Measurements from ENCODE around the gene KRTAP4-6. TPM values are rescaled to one million over a fixed set of nuclear protein-coding genes. Genes with fewer than 3 reads are reported as not detected.
"Not testable (repeated sequence)": the region's sequence is repeated elsewhere in the genome, so short reads cannot be mapped to it uniquely, and the experiment has no call there.

Gene KRTAP4-6
- total RNA-seq, 1 donor from 2014 or later, result not detected

GRCh38 chr17:41107941-41108450, 32.3 kb downstream of the KRTAP4-6 start:
- no peak for DNase-seq (ENCODE audit: low spot score)

DNA sequence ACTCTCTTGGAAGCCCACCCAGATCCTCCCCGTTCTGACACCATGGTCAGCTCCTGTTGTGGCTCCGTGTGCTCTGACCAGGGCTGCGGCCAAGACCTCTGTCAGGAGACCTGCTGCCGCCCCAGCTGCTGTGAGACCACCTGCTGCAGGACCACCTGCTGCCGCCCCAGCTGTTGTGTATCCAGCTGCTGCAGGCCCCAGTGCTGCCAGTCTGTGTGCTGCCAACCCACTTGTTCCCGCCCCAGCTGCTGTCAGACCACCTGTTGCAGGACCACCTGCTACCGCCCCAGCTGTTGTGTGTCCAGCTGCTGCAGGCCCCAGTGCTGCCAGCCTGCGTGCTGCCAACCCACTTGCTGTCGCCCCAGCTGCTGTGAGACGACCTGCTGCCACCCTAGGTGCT, 35.0 kb downstream of the KRTAP4-6 start, which contains the start of gene KRTAP4-9:
Gene KRTAP4-9, plus strand, starts transcription at position 43 of the 400 bp plus-strand sequence. Its CDS starts 0 bp downstream, at position 43.
- DNase-seq (ENCODE audit: low spot score), result not testable (repeated sequence)

DNA sequence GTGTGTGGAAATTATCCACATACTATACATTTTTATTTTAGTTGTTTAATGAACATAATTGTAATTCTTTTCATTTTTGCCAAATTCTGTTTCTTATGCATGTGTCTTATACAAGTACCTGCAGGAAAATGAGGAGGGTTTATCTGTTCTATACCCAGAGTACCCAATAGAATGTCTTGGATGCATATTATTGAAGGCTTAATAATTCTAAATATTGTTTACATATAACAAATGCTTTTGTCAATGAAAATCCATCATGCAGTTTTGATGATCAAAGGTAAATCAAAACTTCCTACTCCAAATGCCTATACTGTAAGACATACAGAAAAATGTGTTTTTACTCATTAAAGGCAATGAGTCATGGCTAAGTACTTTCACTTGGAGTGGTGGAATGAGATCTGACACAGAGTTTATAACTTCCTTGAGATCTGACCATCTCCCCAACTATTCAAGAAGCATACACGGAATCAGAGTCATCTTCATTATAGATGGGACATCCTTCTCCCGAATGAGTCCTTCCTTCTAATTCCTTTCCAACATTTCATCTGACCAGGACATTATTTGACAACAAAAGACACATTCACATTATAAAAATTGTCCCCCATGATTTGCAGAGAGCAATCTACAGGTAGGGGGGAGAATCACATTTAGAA, 35.8 kb downstream of the KRTAP4-6 start:
- not testable (repeated sequence) for DNase-seq (ENCODE audit: low spot score)

DNA sequence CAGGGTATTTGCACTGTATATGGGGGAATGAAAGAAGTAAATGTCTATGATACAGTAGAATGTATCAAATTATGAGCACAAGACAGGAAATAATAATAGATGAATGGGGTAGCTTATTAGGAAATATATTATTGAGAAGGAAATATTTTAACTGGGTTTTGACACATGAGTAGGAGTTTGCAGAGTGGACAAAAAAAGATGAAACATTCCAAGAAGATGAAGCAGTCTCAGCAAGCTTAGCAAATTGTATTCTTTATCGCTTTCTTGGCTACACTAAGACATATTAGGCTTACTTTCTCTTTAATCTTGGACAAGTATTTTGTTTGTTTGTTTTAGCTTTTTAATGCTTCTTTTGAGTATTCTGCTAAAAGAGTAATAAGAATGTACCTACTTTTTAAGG, 36.4 kb downstream of the KRTAP4-6 start:
- no peak for DNase-seq (ENCODE audit: low spot score)

DNA sequence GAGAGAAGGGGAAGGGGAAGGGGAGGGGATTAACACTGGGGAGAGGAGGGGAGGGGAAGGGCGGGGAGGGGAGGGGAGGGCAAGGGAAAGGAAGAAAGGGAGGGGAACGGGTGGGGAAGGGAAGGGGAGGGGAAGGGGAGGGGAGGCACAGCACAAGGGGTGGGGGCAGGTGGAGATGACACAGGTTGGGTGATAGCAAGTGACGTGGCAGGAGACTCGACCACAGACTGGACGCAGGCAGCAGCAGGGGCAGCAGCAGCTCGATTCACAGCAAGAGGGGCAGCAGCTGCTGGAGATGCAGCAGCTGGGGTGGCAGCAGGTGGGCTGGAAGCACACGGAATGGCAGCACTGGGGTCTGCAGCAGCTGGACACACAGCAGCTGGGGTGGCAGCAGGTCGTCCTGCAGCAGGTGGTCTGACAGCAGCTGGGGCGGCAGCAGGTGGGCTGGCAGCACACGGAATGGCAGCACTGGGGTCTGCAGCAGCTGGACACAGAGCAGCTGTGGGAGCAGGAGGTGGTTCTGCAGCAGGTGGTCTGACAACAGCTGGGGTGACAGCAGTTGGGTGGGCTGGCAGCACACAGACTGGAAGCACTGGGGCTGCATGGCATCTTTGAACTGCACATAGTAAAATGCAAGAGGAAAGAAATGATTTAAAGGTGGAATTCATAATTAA, 38.6 kb downstream of the KRTAP4-6 start, which contains the start of gene KRTAP4-16:
Gene KRTAP4-16, minus strand, starts transcription at position 624 of the 674 bp plus-strand sequence. Its CDS starts 0 bp downstream, at position 624.
- DNase-seq (ENCODE audit: low spot score), result no peak

DNA sequence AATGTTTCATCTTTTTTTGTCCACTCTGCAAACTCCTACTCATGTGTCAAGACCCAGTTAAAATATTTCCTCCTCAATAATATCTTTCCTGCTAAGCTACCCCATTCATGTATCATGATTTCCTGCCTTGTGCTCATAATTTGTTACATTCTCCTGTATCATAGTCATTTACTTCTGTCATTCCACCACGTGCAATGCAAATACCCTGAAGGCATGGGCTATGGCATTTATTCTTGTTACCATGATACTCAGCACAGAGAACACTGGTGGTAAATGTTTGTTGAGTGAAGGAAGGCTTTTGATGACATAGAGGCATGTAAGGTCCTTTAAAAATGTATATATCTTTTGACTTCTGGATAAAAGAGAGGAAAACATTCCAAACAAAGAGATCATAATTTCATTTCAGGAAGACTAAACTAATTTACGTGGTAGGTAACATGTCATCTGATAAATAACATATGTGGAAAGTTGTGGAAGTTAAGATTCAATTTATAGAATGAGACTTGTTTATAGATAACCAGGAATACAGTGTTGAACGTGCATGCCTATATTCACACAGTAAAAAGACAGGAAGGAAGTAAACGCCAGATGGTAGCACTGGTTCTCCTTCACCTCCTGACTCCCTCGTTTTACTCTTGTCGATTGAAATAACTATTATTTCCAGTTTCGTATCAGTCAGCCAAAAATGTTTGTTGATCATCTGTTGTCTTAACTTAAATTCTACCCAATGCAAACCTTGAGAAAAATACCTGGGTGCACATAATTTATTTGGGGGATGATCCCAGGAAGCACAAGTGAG, 40.5 kb downstream of the KRTAP4-6 start:
- not testable (repeated sequence) for DNase-seq (ENCODE audit: low spot score)

- no peak for DNase-seq (ENCODE audit: low spot score)
Observed at GRCh38 chr17:41098481-41098880, 41.9 kb downstream of the KRTAP4-6 start.

DNA sequence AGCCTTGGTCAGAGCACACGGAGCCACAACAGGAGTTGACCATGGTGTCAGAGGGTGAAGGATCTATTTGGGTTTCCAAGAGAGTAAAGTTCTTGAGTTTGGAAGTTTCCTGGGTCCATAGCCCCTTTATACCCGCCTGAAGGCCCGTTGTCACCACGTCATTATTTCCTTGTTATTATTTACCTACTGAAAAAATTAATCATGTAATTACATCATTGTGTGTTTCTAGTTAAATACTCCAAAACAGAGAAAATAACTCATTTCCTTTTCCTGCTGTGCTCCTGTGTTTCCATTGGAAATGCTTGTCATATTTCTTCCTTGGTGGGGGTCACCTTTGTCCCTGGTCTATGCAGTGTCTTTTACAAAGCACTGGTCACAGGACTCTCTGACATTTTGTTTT, 42.3 kb downstream of the KRTAP4-6 start, which contains the start of gene KRTAP4-8:
Gene KRTAP4-8, minus strand, starts transcription at position 101 of the 400 bp plus-strand sequence. Its CDS starts 58 bp downstream, at position 43.
- DNase-seq (ENCODE audit: low spot score), result no peak

DNA sequence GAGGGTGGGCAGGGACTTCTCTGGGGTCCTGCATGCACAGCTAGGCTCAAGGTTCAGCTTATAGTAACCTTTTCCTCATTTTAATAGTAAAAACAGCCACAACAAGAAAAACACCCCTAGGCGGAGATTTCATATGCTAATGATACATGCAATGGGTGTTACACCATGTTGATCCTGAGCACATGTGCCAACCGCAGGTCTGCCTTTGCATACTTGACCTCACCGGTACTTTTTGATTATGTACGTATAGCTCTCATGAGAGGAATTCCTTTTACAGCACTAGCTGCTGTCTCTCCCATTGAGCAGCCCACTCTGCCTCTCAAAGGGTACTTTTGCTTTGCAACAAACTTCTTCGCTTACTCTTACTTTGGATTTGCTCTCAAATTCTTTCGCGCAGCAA, 44.3 kb downstream of the KRTAP4-6 start:
- no peak for DNase-seq (ENCODE audit: low spot score)

Other genes with a start within 250 kb of the KRTAP4-6 start
- gene KRT23, start 202.9 kb downstream of the KRTAP4-6 start, total RNA-seq, result 7.0 TPM
- gene KRT39, start 173.6 kb downstream of the KRTAP4-6 start, total RNA-seq, result not detected
- gene KRT40, start 156.2 kb downstream of the KRTAP4-6 start, total RNA-seq, result not detected
- gene KRTAP3-3, start 146.4 kb downstream of the KRTAP4-6 start, total RNA-seq, result not detected
- gene KRTAP3-2, start 140.6 kb downstream of the KRTAP4-6 start, total RNA-seq, result not detected
- gene KRTAP3-1, start 131.4 kb downstream of the KRTAP4-6 start, total RNA-seq, result not detected
- gene KRTAP1-5, start 113.3 kb downstream of the KRTAP4-6 start, total RNA-seq, result not detected
- not detected for gene KRTAP1-4, start 110.3 kb downstream of the KRTAP4-6 start, total RNA-seq
- not detected for gene KRTAP1-3, start 105.7 kb downstream of the KRTAP4-6 start, total RNA-seq
- gene KRTAP1-1, start 99.1 kb downstream of the KRTAP4-6 start, total RNA-seq, result not detected
- not detected for gene KRTAP2-1, start 93.2 kb downstream of the KRTAP4-6 start, total RNA-seq
- not detected for gene KRTAP2-2, start 85.3 kb downstream of the KRTAP4-6 start, total RNA-seq
- not detected for gene KRTAP2-3, start 80.4 kb downstream of the KRTAP4-6 start, total RNA-seq
- gene KRTAP2-4, start 74.7 kb downstream of the KRTAP4-6 start, total RNA-seq, result not detected
- gene KRTAP4-7, start 56.4 kb downstream of the KRTAP4-6 start, total RNA-seq, result not detected
- gene KRTAP4-8, start 42.4 kb downstream of the KRTAP4-6 start, total RNA-seq, result not detected
- not detected for gene KRTAP4-16, start 38.3 kb downstream of the KRTAP4-6 start, total RNA-seq
- not detected for gene KRTAP4-9, start 35.2 kb downstream of the KRTAP4-6 start, total RNA-seq
- not detected for gene KRTAP4-11, start 22.2 kb downstream of the KRTAP4-6 start, total RNA-seq
- gene KRTAP4-12, start 16.4 kb downstream of the KRTAP4-6 start, total RNA-seq, result not detected
- gene KRTAP4-5, start 9.3 kb upstream of the KRTAP4-6 start, total RNA-seq, result not detected
- not detected for gene KRTAP4-4, start 20.2 kb upstream of the KRTAP4-6 start, total RNA-seq
- not detected for gene KRTAP4-3, start 27.7 kb upstream of the KRTAP4-6 start, total RNA-seq
- not detected for gene KRTAP4-2, start 37.7 kb upstream of the KRTAP4-6 start, total RNA-seq
- not detected for gene KRTAP4-1, start 44.4 kb upstream of the KRTAP4-6 start, total RNA-seq
- gene KRTAP9-1, start 49.3 kb upstream of the KRTAP4-6 start, total RNA-seq, result not detected
- not detected for gene KRTAP9-2, start 86.1 kb upstream of the KRTAP4-6 start, total RNA-seq
- not detected for gene KRTAP9-3, start 91.9 kb upstream of the KRTAP4-6 start, total RNA-seq
- not detected for gene KRTAP9-8, start 97.5 kb upstream of the KRTAP4-6 start, total RNA-seq
- not detected for gene KRTAP9-4, start 109.1 kb upstream of the KRTAP4-6 start, total RNA-seq
- gene KRTAP9-9, start 114.8 kb upstream of the KRTAP4-6 start, total RNA-seq, result not detected
- gene KRTAP9-6, start 124.8 kb upstream of the KRTAP4-6 start, total RNA-seq, result not detected
- not detected for gene KRTAP9-7, start 135.2 kb upstream of the KRTAP4-6 start, total RNA-seq
- gene KRTAP29-1, start 162.3 kb upstream of the KRTAP4-6 start, total RNA-seq, result not detected
- not detected for gene KRTAP16-1, start 168.8 kb upstream of the KRTAP4-6 start, total RNA-seq
- gene KRTAP17-1, start 175.2 kb upstream of the KRTAP4-6 start, total RNA-seq, result not detected
- not detected for gene KRT33A, start 210.3 kb upstream of the KRTAP4-6 start, total RNA-seq
- not detected for gene KRT33B, start 229.3 kb upstream of the KRTAP4-6 start, total RNA-seq
- gene KRT34, start 241.8 kb upstream of the KRTAP4-6 start, total RNA-seq, result not detected